Activated naive CD4-positive, alpha-beta T cell treated with anti-CD3 and anti-CD28 coated beads for 36 hours (primary cell): Measurements from ENCODE around the gene KLHL14. TPM values are rescaled to one million over a fixed set of nuclear protein-coding genes. Genes with fewer than 3 reads are reported as not detected.
A peak's percentile ranks its signal among the peaks of the same experiment; 100 is the strongest.
"Not testable (repeated sequence)": the region's sequence is repeated elsewhere in the genome, so short reads cannot be mapped to it uniquely, and the experiment has no call there.

Source experiments
- CTCF ChIA-PET: fragments of 350-600 bp; sonication (Branson Sonifier 250); formaldehyde crosslinking; loops from one replicate; lab custom pipeline; 2021; ENCODE audit warnings: antibody characterized with exemption; lab: Charles Lee
- DNase-seq: peaks from one replicate; pipeline ENCODE4 v3.0.0-alpha.2; 2020
- H3K27ac Mint-ChIP-seq: one replicate; pipeline ENCODE4 v1.8.0; 2021; ENCODE audit warnings: mild to moderate bottlenecking, mixed read lengths
- H3K27me3 Mint-ChIP-seq: one replicate; pipeline ENCODE4 v1.8.0; 2021; ENCODE audit warnings: low read depth, mixed read lengths
- H3K36me3 Mint-ChIP-seq: one replicate; pipeline ENCODE4 v1.8.0; 2021; ENCODE audit warnings: low read depth, mixed read lengths
- H3K4me1 Mint-ChIP-seq: one replicate; pipeline ENCODE4 v1.8.0; 2021; ENCODE audit warnings: low read depth, mixed read lengths
- H3K4me3 Mint-ChIP-seq: one replicate; pipeline ENCODE4 v1.8.0; 2021; ENCODE audit warnings: mild to moderate bottlenecking, moderate library complexity, mixed read lengths
- H3K9me3 Mint-ChIP-seq: one replicate; pipeline ENCODE4 v1.8.0; 2021; ENCODE audit warnings: mixed read lengths
- intact Hi-C: fragments of 100-400 bp; cut with micrococcal nuclease; formaldehyde crosslinking; loops from one replicate; pipeline ENCODE4 v1.15.1; 2023
- total RNA-seq, 2 experiments: library from RNA; stranded (reverse); gene quantifications; one replicate each; pipeline ENCODE4 v1.2.3, GENCODE V29; 2021

KLHL14 gene
- total RNA-seq, 2 experiments from 2014 or later: not detected

DNA sequence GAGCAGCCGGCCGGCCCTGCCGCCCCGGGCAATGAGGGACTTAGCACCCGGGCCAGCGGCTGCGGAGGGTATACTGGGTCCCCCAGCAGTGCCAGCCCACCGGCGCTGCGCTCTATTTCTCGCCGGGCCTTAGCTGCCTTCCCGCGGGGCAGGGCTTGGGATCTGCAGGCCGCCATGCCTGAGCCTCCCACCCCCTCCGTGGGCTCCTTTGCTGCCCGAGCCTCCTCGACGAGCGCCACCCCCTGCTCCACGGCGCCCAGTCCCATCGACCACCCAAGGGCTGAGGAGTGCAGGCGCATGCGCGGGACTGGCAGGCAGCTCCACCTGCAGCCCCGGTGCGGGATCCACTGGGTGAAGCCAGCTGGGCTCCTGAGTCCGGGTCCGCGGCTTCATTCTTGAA lies 21.8 kb upstream of the KLHL14 start:
- H3K36me3 Mint-ChIP-seq, DNase-seq, CTCF ChIA-PET, intact Hi-C loops, H3K4me3 Mint-ChIP-seq, H3K4me1 Mint-ChIP-seq, H3K27ac Mint-ChIP-seq, H3K9me3 Mint-ChIP-seq, H3K27me3 Mint-ChIP-seq: not testable (repeated sequence)

- H3K9me3 Mint-ChIP-seq: no peaks in the 10 kb centered on the region
- no peak overlapping the region for H3K27ac Mint-ChIP-seq
- no peak overlapping the region for H3K4me3 Mint-ChIP-seq
- no peaks in the 10 kb centered on the region for H3K36me3 Mint-ChIP-seq
- intact Hi-C loops: no loop called here
- no peaks in the 10 kb centered on the region for H3K4me1 Mint-ChIP-seq
- DNase-seq: no peak
- H3K27me3 Mint-ChIP-seq: peaks cover 16% of the 10 kb centered on the region
- CTCF ChIA-PET: interaction anchor here (1.1 kb wide), 1 partner anchor 9 kb away, joined by 3 read pairs; no protein-coding TSS in a partner anchor
Observed at GRCh38 chr18:32779010-32779409, 6.2 kb upstream of the KLHL14 start.

DNA sequence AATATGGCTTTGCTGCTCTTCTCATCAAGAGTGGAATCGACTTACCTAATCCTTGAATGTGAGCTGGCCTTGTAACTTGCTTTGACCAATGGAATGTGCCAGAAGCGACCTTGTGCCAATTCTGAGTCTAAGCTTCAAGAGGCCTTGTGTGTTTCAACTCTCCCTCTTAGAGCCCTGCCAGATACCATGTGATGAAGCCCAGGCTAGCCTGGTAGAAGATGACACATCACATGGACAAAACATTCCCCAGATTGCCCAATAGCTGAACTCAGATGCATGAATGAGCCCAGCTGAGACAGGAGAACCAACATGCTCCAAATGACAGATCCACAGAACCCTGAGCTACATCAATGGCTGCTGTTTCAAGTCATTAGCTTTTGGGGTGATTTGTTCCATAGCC lies 4.2 kb upstream of the KLHL14 start:
- CTCF ChIA-PET: interaction anchor here (0.6 kb wide), 1 partner anchor 521 kb away, joined by 3 read pairs; no protein-coding TSS in a partner anchor
- Mint-ChIP-seq H3K27me3 (peaks cover 31% of the 10 kb centered on the region), H3K4me1 (peaks cover 5% of the 10 kb centered on the region), H3K27ac (no peak overlapping the region), H3K4me3 (no peak overlapping the region), H3K36me3 (no peaks in the 10 kb centered on the region), H3K9me3 (no peaks in the 10 kb centered on the region)
- DNase-seq: no peak
- intact Hi-C loops: no loop called here

DNA sequence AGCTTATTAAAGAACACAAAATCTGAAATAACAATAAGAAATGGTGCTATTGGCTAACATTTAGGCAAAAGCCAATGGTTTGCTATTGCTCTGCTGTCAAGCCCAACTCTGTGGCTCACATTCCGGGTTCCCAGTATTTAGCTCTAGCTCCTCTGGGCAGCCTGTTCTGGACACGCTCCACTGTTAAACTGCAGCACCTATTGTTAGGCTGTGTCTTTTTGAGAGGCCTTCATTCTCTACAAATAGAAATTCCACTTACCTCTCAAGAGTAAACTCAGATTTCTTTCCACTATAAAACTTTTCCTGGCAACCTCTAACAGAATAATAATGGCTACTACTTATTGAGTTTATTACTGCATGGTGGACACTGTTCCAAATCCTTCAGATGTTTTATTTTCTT lies 3.7 kb upstream of the KLHL14 start:
- Mint-ChIP-seq H3K36me3 (no peaks in the 10 kb centered on the region), H3K27me3 (peaks cover 31% of the 10 kb centered on the region), H3K9me3 (no peaks in the 10 kb centered on the region), H3K4me3 (no peak overlapping the region), H3K27ac (no peak overlapping the region), H3K4me1 (peaks cover 5% of the 10 kb centered on the region)
- intact Hi-C loops: no loop called here
- CTCF ChIA-PET: interaction anchor here (0.5 kb wide), 1 partner anchor 62 kb away, joined by 3 read pairs; no protein-coding TSS in a partner anchor
- DNase-seq: no peak

GRCh38 chr18:32775628-32776027 lies 2.8 kb upstream of the KLHL14 start:
- H3K4me3 Mint-ChIP-seq: no peak overlapping the region
- H3K4me1 Mint-ChIP-seq: peaks cover 9% of the 10 kb centered on the region
- H3K27me3 Mint-ChIP-seq: peaks cover 36% of the 10 kb centered on the region
- H3K36me3 Mint-ChIP-seq: no peaks in the 10 kb centered on the region
- DNase-seq: no peak
- H3K9me3 Mint-ChIP-seq: no peaks in the 10 kb centered on the region
- H3K27ac Mint-ChIP-seq: no peak overlapping the region
- CTCF ChIA-PET: no interaction called here
- intact Hi-C loops: no loop called here

GRCh38 chr18:32773382-32773712 lies 524 bp upstream of the KLHL14 start:
- Mint-ChIP-seq H3K4me3 (no peak overlapping the region), H3K36me3 (no peaks in the 10 kb centered on the region), H3K27ac (no peak overlapping the region), H3K27me3 (peaks cover 51% of the 10 kb centered on the region), H3K9me3 (no peaks in the 10 kb centered on the region), H3K4me1 (peaks cover 16% of the 10 kb centered on the region)
- no peak for DNase-seq
- intact Hi-C loops: no loop called here
- CTCF ChIA-PET: no interaction called here

DNA sequence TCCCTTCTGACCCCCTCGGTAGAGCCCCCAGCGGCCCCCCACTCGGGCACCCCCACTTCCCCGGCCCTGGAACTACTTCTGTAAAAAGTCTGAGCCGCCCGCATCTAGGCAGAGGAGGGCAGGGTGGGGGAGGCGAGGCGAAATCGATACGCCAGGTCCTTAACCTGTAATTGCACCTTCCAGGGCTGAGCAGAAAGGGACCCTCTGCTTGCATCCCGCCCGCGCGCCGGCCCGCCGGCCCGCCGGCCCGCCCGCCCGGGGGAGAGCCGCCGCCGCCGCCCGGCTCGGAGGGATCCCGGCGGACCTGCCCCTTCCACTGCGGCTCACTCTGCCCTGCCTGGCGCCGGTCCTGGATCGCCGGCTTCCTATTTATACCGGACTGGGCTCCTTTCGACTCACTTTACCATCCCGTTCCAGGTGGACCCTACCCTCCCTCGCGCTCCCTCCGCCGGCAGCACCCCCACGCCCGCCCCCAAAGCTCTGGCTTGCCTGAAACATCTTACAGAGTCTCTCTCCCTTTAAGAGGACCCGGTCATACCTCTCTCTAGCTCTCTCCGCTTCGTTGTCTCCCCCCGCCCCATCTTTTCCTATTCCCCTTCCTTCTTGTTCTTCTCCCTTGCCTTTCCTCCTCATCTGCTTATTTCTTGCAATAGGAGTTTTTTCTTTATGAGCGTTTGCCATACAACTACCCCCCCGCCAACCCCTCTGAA lies 797 bp downstream of the KLHL14 start:
- intact Hi-C loops: no loop called here
- CTCF ChIA-PET: interaction anchor here (1.0 kb wide), 1 partner anchor 57 kb away, joined by 3 read pairs; no protein-coding TSS in a partner anchor
- Mint-ChIP-seq H3K9me3 (no peaks in the 10 kb centered on the region), H3K36me3 (no peaks in the 10 kb centered on the region), H3K4me3 (no peak overlapping the region), H3K27ac (no peak overlapping the region), H3K4me1 (peaks cover 16% of the 10 kb centered on the region), H3K27me3 (peaks cover 51% of the 10 kb centered on the region)
- no peak for DNase-seq

DNA sequence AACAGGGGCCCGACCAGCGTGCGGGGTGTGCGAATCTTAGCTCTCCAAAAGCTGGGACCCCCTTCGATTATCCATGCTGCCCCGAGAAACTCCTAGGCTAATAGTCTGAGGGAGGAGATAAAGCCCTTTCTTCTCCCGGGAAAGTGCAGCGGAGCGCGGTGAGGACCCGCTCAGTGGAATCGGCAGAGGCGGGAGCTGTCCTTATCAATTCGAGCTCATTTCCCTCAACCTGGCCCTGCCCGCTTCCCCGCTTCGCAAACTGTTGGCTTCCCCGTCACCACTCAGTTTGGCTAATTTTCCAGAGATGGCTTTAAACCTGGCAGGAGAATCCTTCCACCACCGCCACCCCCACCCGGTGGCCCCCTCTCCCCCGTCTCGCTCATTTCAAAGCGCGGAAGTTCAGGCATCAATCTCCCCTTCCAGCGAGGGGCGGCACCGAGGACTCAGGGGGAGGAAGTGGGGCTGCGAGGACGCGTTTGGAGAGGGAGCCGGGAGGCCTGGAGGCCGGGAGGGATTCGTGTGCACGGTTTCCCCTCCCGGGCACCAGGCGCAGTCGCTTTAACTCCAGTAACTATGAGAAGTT lies 1.6 kb downstream of the KLHL14 start:
- DNase-seq: no peak
- CTCF ChIA-PET: interaction anchor here (1.0 kb wide), 1 partner anchor 56 kb away, joined by 3 read pairs; no protein-coding TSS in a partner anchor
- peak overlapping the region; percentile 38 for H3K4me3 Mint-ChIP-seq
- H3K27me3 Mint-ChIP-seq: peaks cover 50% of the 10 kb centered on the region
- H3K27ac Mint-ChIP-seq: no peak overlapping the region
- no peaks in the 10 kb centered on the region for H3K36me3 Mint-ChIP-seq
- H3K4me1 Mint-ChIP-seq: peaks cover 16% of the 10 kb centered on the region
- H3K9me3 Mint-ChIP-seq: no peaks in the 10 kb centered on the region
- intact Hi-C loops: no loop called here

DNA sequence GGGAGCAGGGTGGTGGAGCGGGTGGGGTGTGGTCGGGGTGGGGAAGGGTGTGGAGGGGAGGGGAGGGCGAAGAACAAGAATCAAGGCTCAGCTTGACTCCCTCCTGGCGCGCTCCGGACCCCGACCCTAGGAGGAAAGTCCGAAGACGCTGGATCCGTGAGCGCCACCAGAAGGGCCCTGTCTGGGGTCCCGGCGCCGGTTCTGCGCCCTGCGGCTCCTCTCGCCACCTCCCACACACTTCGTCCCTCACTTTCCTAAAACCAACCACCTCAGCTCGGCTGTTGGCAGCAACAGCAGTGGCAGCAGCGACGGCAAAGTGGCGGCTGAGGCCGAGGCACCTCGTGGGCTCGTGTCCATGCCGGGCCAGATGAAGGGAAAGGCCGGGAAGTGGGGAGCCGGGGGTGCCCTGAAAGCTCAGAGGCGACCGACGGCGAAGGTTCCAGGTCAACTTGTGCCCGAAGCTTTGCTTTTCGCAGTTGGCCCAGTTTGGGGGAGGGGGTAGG lies 2.1 kb downstream of the KLHL14 start:
- H3K27ac Mint-ChIP-seq: no peak overlapping the region
- CTCF ChIA-PET: interaction anchor here (0.6 to 1.0 kb wide), 2 partner anchors 55 to 56 kb away, joined by 3 read pairs; no protein-coding TSS in a partner anchor
- peaks cover 16% of the 10 kb centered on the region for H3K4me1 Mint-ChIP-seq
- peaks cover 48% of the 10 kb centered on the region for H3K27me3 Mint-ChIP-seq
- DNase-seq: no peak
- no peaks in the 10 kb centered on the region for H3K9me3 Mint-ChIP-seq
- H3K4me3 Mint-ChIP-seq: no peak overlapping the region
- H3K36me3 Mint-ChIP-seq: no peaks in the 10 kb centered on the region
- intact Hi-C loops: no loop called here

DNA sequence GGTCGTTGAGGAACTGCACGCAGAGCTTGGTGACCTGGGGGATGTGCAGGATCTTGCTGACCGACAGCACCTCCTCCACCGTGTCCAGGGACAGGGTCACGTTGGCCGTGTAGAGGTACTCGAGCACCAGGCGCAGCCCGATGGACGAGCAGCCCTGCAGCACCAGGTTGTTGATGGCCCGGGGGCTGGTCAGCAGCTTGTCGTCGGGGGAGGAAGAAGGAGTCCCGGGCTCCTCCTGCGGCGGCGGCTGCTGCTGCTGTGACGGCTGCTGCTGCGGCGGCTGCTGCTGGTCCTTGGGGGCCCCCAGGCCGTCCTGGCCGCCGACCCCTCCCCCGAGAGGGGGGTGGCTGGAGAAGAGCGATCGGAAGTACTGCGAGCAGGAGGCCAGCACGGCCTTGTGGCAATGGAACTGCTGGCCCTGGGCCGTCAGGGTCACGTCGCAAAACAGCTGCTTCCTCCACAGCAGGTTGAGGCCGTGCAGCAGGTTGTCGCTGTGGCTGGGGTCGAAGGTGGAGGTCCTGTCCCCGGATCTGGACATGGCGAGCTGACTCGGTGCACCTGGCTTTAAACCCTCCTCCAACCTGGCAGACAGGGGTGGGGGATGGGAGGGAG lies 2.7 kb downstream of the KLHL14 start:
- CTCF ChIA-PET: interaction anchor here (0.6 to 0.9 kb wide), 2 partner anchors 11 to 55 kb away, joined by 3 read pairs; no protein-coding TSS in a partner anchor
- intact Hi-C loops: no loop called here
- Mint-ChIP-seq H3K9me3 (no peaks in the 10 kb centered on the region), H3K27me3 (peaks cover 48% of the 10 kb centered on the region), H3K36me3 (no peaks in the 10 kb centered on the region), H3K4me1 (peaks cover 16% of the 10 kb centered on the region), H3K4me3 (no peak overlapping the region), H3K27ac (no peak overlapping the region)
- DNase-seq: no peak

DNA sequence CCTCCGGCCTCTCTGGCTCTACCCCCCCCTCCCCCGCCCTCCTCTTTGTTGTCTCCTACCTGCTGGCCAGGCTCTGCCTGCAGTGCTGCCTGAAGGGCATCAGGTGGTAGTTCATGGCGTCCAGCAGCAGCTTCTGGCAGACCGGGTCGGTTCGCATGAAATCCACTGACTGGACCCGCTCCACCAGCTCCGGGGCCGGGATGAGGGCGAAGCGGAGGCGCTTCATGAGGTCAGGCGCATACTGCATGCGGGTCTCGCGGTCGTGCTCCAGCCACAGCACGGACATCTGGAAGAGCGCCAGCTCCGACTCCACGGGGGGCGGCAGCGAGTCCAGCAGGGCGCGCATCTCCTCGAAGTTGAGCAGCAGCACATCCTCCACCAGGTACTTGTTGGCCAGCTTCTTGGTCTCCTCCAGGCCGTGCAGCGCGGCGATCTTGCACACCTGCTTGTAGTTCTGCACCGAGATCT lies 3.2 kb downstream of the KLHL14 start:
- DNase-seq: no peak
- CTCF ChIA-PET: interaction anchor here (0.9 kb wide), 1 partner anchor 10 kb away, joined by 3 read pairs; no protein-coding TSS in a partner anchor
- intact Hi-C loops: no loop called here
- H3K4me3 Mint-ChIP-seq: no peak overlapping the region
- H3K9me3 Mint-ChIP-seq: no peaks in the 10 kb centered on the region
- peaks cover 16% of the 10 kb centered on the region for H3K4me1 Mint-ChIP-seq
- H3K36me3 Mint-ChIP-seq: no peaks in the 10 kb centered on the region
- peaks cover 47% of the 10 kb centered on the region for H3K27me3 Mint-ChIP-seq
- H3K27ac Mint-ChIP-seq: no peak overlapping the region

GRCh38 chr18:32769071-32769585 lies 3.7 kb downstream of the KLHL14 start:
- DNase-seq: no peak
- intact Hi-C loops: no loop called here
- no peak overlapping the region for H3K4me3 Mint-ChIP-seq

More at GRCh38 chr18:32769071-32769585, 3.7 kb downstream of the KLHL14 start:
- Mint-ChIP-seq H3K9me3 (no peaks in the 10 kb centered on the region), H3K27me3 (peaks cover 42% of the 10 kb centered on the region), H3K36me3 (no peaks in the 10 kb centered on the region), H3K27ac (no peak overlapping the region), H3K4me1 (peaks cover 16% of the 10 kb centered on the region)
- CTCF ChIA-PET: interaction anchor here (0.9 kb wide), 1 partner anchor 10 kb away, joined by 3 read pairs; no protein-coding TSS in a partner anchor
